RPMI7951 (cell line): ENCODE measurements around the gene OR2J1. TPM values are rescaled to one million over a fixed set of nuclear protein-coding genes. Genes with fewer than 3 reads are reported as not detected.

Source experiments
- total RNA-seq: library from RNA; depleted of rRNA; stranded (reverse); fragments of >200 nt; shearing (Covaris generic); gene quantifications from 2 replicates; pipeline ENCODE4 v1.2.3, GENCODE V29; 2014; rRNA removed

The OR2J1 gene
- total RNA-seq, 1 experiment from 2014 or later: not detected

Other genes starting within 250 kb of the OR2J1 start
- gene TRIM27, start 175.5 kb upstream of the OR2J1 start, total RNA-seq: 47.3 and 62.2 TPM in 2 replicates
- gene ZNF311, start 94.2 kb upstream of the OR2J1 start, total RNA-seq: 1.1 and 2.4 TPM in 2 replicates
- not detected in 2 replicates for gene OR2W1, start 54.3 kb upstream of the OR2J1 start, total RNA-seq
- gene OR2B3, start 12.2 kb upstream of the OR2J1 start, total RNA-seq: not detected in 2 replicates
- not detected in 2 replicates for gene OR2J3, start 8.6 kb downstream of the OR2J1 start, total RNA-seq
- not detected in 2 replicates for gene OR2J2, start 71.4 kb downstream of the OR2J1 start, total RNA-seq
- gene OR14J1, start 202.2 kb downstream of the OR2J1 start, total RNA-seq: not detected in 2 replicates